Measurements from ENCODE around the gene TAF8. TPM values are rescaled to one million over a fixed set of nuclear protein-coding genes. Genes with fewer than 3 reads are reported as not detected.

The TAF8 gene
- total and polyA plus RNA-seq, 11 donors = 18.5 to 38.7 (median 27.9) TPM

DNA sequence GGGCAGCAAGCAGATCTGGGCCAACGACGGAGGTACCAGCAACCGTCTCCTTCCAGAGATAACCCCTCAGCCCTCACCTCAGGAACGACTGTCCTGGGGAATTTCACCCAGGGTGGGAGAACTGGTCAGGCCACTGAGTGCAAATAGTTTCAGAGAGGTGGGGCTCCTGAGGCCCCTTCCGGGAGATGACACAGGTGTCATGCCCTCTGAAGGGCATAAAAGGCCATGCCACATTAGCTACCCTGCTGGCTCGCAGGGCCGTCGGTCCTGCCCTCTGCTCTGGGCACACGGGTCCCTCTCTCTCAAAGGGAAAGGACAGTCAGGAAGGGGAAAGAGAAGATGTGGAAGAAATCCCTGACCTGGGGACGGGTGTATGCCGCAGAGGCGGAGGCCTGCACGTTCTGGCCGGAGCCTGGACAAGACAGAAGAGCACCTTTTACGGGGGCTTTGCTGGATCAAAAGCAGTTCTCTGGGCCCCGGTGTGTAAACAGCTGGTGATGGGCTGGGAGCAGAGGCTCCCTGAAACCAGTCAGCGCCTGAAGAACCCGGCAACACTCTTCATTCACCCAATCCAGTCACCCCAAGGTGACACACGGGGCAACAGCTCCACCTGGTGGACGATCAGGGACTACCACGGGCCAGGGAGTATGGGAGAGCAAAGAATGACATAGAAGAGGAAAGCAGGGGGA is 6.4 kb upstream of the TAF8 start:
- Histone ChIP-seq H3K27me3 (no peaks in the 10 kb centered on the region), H3K4me3 (peak overlapping the region in 4 of 12 donors; percentile 15 to 37 (median 20)), H3K4me1 (peaks cover 16 to 94% (median 59%) of the 10 kb centered on the region in 12 donors), H3K36me3 (no peaks in the 10 kb centered on the region), H3K9me3 (no peaks in the 10 kb centered on the region), H3K27ac (peak overlapping the region in 10 of 12 donors; percentile 81 to 98 (median 94))
- TF ChIP-seq POLR2A (IDR thresholded peaks at IDR 0.05) = no peak
- TF ChIP-seq, protein P1, sequence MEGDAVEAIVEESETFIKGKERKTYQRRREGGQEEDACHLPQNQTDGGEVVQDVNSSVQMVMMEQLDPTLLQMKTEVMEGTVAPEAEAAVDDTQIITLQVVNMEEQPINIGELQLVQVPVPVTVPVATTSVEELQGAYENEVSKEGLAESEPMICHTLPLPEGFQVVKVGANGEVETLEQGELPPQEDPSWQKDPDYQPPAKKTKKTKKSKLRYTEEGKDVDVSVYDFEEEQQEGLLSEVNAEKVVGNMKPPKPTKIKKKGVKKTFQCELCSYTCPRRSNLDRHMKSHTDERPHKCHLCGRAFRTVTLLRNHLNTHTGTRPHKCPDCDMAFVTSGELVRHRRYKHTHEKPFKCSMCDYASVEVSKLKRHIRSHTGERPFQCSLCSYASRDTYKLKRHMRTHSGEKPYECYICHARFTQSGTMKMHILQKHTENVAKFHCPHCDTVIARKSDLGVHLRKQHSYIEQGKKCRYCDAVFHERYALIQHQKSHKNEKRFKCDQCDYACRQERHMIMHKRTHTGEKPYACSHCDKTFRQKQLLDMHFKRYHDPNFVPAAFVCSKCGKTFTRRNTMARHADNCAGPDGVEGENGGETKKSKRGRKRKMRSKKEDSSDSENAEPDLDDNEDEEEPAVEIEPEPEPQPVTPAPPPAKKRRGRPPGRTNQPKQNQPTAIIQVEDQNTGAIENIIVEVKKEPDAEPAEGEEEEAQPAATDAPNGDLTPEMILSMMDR (IDR thresholded peaks at IDR 0.05) = peak; percentile 92 to 98 (median 97)
- 29 to 38% (median 33%) methylated on average over 17 to 21 of the region's 21 CpGs for WGBS, 4 donors
- intact Hi-C loops (cut with DNase I) = loop anchor here (1.0 to 10.0 kb wide), 17 partner anchors 102 to 679 kb away; partner anchors contain the start of genes PRICKLE4 (in 8 of the 10), CCND3 (in 7 of the 10), BYSL (in 3 of the 10) and MED20 (in 3 of the 10)
- peak; percentile 52 to 80 (median 74) for ATAC-seq
- peak; percentile 87 to 92 (median 88) for DNase-seq

DNA sequence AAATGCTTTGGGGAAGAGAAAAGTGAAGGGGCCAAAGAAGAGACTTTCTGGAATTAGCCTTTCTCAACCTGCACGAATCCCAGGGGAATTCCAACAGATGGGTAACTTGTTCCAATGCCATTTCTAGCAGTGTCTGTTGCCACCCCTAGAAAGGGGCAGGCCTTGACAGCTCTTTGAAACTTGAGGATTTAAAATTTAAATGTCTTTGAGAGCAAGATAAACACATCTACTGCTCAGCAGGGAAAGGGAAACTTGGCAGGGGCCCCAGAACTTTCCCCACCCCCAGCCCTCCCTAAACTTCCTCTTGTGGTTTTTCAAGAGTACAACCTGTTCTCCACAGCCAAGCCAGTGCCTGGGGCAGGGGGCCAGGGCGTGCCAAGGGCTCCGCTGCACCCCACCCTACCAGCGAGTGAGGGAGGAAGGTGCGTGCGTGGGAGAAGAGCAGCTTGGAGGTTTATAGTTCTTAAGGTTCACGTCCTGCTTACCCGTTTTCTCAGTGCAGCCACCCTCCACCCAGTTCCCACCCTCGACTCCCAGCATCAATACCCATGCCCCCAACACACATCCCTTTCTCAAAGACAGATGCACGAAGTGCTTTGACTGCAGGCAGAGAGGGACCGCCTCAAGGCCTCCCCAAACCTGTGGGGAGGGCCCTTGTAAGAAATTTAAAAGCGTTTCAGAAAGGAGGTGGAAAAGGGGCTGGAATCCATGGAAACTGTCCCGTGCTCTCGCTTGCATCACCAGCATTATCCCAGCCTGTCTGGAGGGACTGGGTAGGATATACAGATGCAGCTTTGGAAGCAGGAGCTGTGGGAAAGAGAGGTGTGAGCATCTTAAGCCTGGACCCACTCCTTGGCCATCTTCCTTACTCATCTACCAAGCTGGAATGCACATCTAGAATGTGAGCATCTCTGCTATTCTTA is 4.5 kb upstream of the TAF8 start:
- intact Hi-C loops (cut with DNase I) = loop anchor here in 9 of 10 donors (1.0 to 10.0 kb wide), 11 partner anchors 105 to 681 kb away; partner anchors contain the start of genes CCND3 (in 5 of the 9), PRICKLE4 (in 4 of the 9), BYSL (in 3 of the 9) and MED20 (in 3 of the 9)
- H3K4me3 ChIP-seq = peak overlapping the region in 9 of 12 donors; percentile 29 to 87 (median 74)

DNA sequence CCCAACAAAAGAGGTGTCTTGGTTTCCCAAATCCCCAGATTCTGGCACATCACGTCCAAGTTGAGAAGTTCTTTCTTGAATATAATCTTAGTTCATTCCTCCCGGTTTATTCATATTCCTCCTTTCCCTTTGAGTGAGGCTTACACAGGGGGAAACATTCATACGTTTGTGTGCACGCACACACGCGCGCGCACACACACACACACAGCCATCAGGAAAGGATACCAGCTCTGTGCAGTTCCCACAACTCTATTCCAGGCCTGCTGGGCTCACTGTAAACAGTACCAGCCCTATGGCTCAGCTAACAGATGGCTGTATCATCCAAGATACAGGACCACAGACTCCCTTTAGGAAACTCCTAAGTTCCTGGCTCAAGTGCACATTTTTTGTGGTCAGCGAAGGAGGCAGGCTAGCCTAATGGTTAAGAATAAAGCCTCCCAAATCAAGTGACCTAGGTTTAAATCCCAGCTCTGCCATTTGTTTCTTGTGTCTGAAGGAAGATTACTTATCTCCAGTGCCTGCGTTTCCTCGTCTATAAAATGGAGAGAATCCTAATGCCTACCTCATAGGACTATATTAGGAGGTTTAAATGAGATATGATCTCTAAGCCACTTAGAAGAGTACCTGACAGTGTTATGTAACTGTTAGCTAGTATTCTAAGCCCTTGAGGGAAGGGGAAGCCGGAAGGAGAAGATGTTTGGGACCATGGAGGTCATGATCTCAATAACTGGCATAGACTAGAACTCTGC is 3.7 kb upstream of the TAF8 start:
- Histone ChIP-seq H3K36me3 (peaks cover 0 to 2% (median 0%) of the 10 kb centered on the region in 9 donors), H3K4me1 (peaks cover 10 to 90% (median 66%) of the 10 kb centered on the region in 12 donors), H3K4me3 (peak overlapping the region in 10 of 12 donors; percentile 6 to 87 (median 76)), H3K27me3 (no peaks in the 10 kb centered on the region), H3K9me3 (no peaks in the 10 kb centered on the region), H3K27ac (peak overlapping the region; percentile 81 to 98 (median 93))
- no peak for TF ChIP-seq POLR2A (IDR thresholded peaks at IDR 0.05)
- TF ChIP-seq, protein P1 (IDR thresholded peaks at IDR 0.05) = no peak
- ATAC-seq (no peak), DNase-seq (no peak)
- intact Hi-C loops (cut with DNase I) = loop anchor here in 6 of 10 donors (5.0 to 10.0 kb wide), 4 partner anchors 124 to 682 kb away; partner anchors contain the start of genes BYSL (in 1 of the 6), MED20 (in 1 of the 6) and USP49 (in 1 of the 6)
- 48 to 67% (median 55%) methylated on average over 12 of the region's 12 CpGs for WGBS, 4 donors

More for the DNA sequence above, 4.5 kb upstream of the TAF8 start:
- Histone ChIP-seq H3K27ac (peak overlapping the region; percentile 81 to 98 (median 93)), H3K27me3 (no peaks in the 10 kb centered on the region), H3K36me3 (no peaks in the 10 kb centered on the region), H3K9me3 (no peaks in the 10 kb centered on the region), H3K4me1 (peaks cover 16 to 90% (median 66%) of the 10 kb centered on the region in 12 donors)
- 6 to 12% (median 8%) methylated on average over 14 of the region's 14 CpGs for WGBS, 4 donors
- ATAC-seq (peak; percentile 75 to 82 (median 75)), DNase-seq (peak; percentile 88 to 97 (median 92))
- TF ChIP-seq POLR2A (IDR thresholded peaks at IDR 0.05) = peak in 1 of 2 donors; percentile 41
- TF ChIP-seq, protein P1 (IDR thresholded peaks at IDR 0.05) = peak in 1 of 12 donors; percentile 10
